ENCODE measurements around the gene NPNT.

- no peak for TF ChIP-seq CTCF (IDR thresholded peaks at IDR 0.05)
- TF ChIP-seq POLR2A (IDR thresholded peaks at IDR 0.05) = no peak
These were observed 24.3 kb upstream of the NPNT start for GRCh38 chr4:105870963-105871362.

Data from breast epithelium (tissue), 3 donors.